Neuronal stem cell (in vitro differentiated cells): ENCODE results near the gene RUFY2.
"Not testable (repeated sequence)": the region's sequence is repeated elsewhere in the genome, so short reads cannot be mapped to it uniquely, and the experiment has no call there.

Source experiments
- DNase-seq: peaks from one replicate; pipeline ENCODE4 v3.0.0-alpha.2; 2013; ENCODE audit warnings: low spot score
- H2AFZ ChIP-seq: one replicate; pipeline ENCODE4 v1.6.1; 2013; ENCODE audit warnings: mild to moderate bottlenecking, low read length, inconsistent platforms
- H2AK5ac ChIP-seq: 2 replicates; pipeline ENCODE4 v1.6.1; 2013; ENCODE audit warnings: low read depth, mild to moderate bottlenecking, inconsistent platforms, low read length, moderate library complexity, mixed read lengths
- H2BK120ac ChIP-seq: 2 replicates; pipeline ENCODE4 v1.6.1; 2013; ENCODE audit warnings: low read depth, mild to moderate bottlenecking, inconsistent platforms, low read length, moderate library complexity, mixed read lengths
- H2BK12ac ChIP-seq: one replicate; pipeline ENCODE4 v1.6.1; 2013; ENCODE audit warnings: low read length, inconsistent platforms
- H2BK15ac ChIP-seq: 2 replicates; pipeline ENCODE4 v1.6.1; 2013; ENCODE audit warnings: mild to moderate bottlenecking, low read length, inconsistent platforms, mixed read lengths
- H2BK5ac ChIP-seq: one replicate; pipeline ENCODE4 v1.6.1; 2013; ENCODE audit warnings: inconsistent platforms, mild to moderate bottlenecking, low read length, moderate library complexity
- H3K14ac ChIP-seq: one replicate; pipeline ENCODE4 v1.6.1; 2013; ENCODE audit warnings: low read length, inconsistent platforms
- H3K18ac ChIP-seq: 2 replicates; pipeline ENCODE4 v1.6.1; 2013; ENCODE audit warnings: low read length, inconsistent platforms
- H3K23ac ChIP-seq: 2 replicates; pipeline ENCODE4 v1.6.1; 2013; ENCODE audit warnings: low read depth, mild to moderate bottlenecking, mixed read lengths, low read length, inconsistent platforms; ENCODE audit not compliant: poor library complexity
- H3K27ac ChIP-seq: replicated peaks from 3 replicates; pipeline ENCODE4 v1.5.1; 2013; ENCODE audit warnings: low read length, inconsistent platforms
- H3K27me3 ChIP-seq, 3 experiments: 2 replicates each; pipeline ENCODE4 v1.6.1; 2013; ENCODE audit warnings: low read length in 3 of 3, mild to moderate bottlenecking in 2 of 3, inconsistent platforms in 1 of 3, low read depth in 1 of 3, mixed read lengths in 1 of 3, moderate library complexity in 1 of 3; ENCODE audit not compliant: control insufficient read depth in 3 of 3, insufficient read depth in 3 of 3
- H3K36me3 ChIP-seq, 2 donors: replicated peaks in 1 of 2; 2 replicates each; pipeline ENCODE4 v1.6.1; 2013; ENCODE audit warnings: low read length in 2 of 2; ENCODE audit not compliant: control insufficient read depth in 2 of 2, insufficient read depth in 2 of 2
- H3K4ac ChIP-seq: 2 replicates; pipeline ENCODE4 v1.6.1; 2013; ENCODE audit warnings: inconsistent platforms, mild to moderate bottlenecking, low read length, moderate library complexity
- H3K4me1 ChIP-seq, 2 donors: 1 replicate in 1 of 2; 2 replicates in 1 of 2; pipeline ENCODE4 v1.6.1; 2013; ENCODE audit warnings: low read length in 2 of 2, low read depth in 1 of 2; ENCODE audit not compliant: control insufficient read depth in 2 of 2, insufficient read depth in 1 of 2
- H3K4me2 ChIP-seq: one replicate; pipeline ENCODE4 v1.6.1; 2013; ENCODE audit warnings: mild to moderate bottlenecking, low read length, inconsistent platforms; ENCODE audit not compliant: insufficient read depth, poor library complexity, severe bottlenecking
- H3K4me3 ChIP-seq, 2 donors: 2 replicates each; pipeline ENCODE4 v1.5.1; 2013; ENCODE audit warnings: low read length in 2 of 2, mild to moderate bottlenecking in 2 of 2, inconsistent platforms in 1 of 2, moderate library complexity in 1 of 2
- H3K79me1 ChIP-seq: one replicate; pipeline ENCODE4 v1.6.1; 2013; ENCODE audit warnings: low read depth, mild to moderate bottlenecking, inconsistent platforms, low read length, moderate library complexity
- H3K9ac ChIP-seq: one replicate; pipeline ENCODE4 v1.6.1; 2013; ENCODE audit warnings: mild to moderate bottlenecking, low read depth, low read length, inconsistent platforms; ENCODE audit not compliant: poor library complexity
- H3K9me3 ChIP-seq, 2 donors: replicated peaks in 1 of 2; 2 replicates each; pipeline versions ENCODE3 to v1.6.1; 2013; ENCODE audit warnings: low read length in 2 of 2, mild to moderate bottlenecking in 2 of 2, inconsistent platforms in 1 of 2, low read depth in 1 of 2, mixed read lengths in 1 of 2, moderate library complexity in 1 of 2; ENCODE audit not compliant: control insufficient read depth in 2 of 2, insufficient read depth in 1 of 2
- H4K8ac ChIP-seq: one replicate; pipeline ENCODE4 v1.6.1; 2013; ENCODE audit warnings: low read depth, mild to moderate bottlenecking, inconsistent platforms, low read length, moderate library complexity
- H4K91ac ChIP-seq: one replicate; pipeline ENCODE4 v1.6.1; 2013; ENCODE audit warnings: low read length, low read depth, mild to moderate bottlenecking, inconsistent platforms; ENCODE audit not compliant: poor library complexity
- WGBS, 2 donors: extraction: QIAGEN DNeasy Blood & Tissue Kit; methylation state at CpG; one replicate each; pipeline ENCODE4 v1.1.7; 2013; ENCODE audit warnings: missing lambda C conversion rate in 2 of 2, mixed read lengths in 1 of 2; ENCODE audit not compliant: insufficient read length in 2 of 2, insufficient replicate concordance in 1 of 2; ENCODE audit errors: extremely low coverage in 2 of 2; 5-methylcytosine and 5-hydroxymethylcytosine counted together

The RUFY2 gene

GRCh38 chr10:68329506-68329861 lies 77.6 kb downstream of the RUFY2 start:
- Histone ChIP-seq H3K4me3 (no peak overlapping the region), H3K9me3 (no peaks in the 10 kb centered on the region), H2BK120ac (no peak overlapping the region), H3K36me3 (peaks cover 0 to 15% of the 10 kb centered on the region in 2 donors), H2BK15ac (no peak overlapping the region), H4K91ac (no peak overlapping the region), H3K18ac (no peak overlapping the region), H3K9ac (no peak overlapping the region), H3K27ac (peak overlapping the region; percentile 20), H3K79me1 (no peaks in the 10 kb centered on the region), H3K4me1 (peaks cover 4 to 16% of the 10 kb centered on the region in 2 donors), H2AK5ac (no peak overlapping the region), H3K27me3 (no peaks in the 10 kb centered on the region), H2BK12ac (no peak overlapping the region), H3K14ac (no peak overlapping the region), H3K4me2 (no peak overlapping the region), H2BK5ac (no peak overlapping the region), H3K4ac (no peak overlapping the region), H2AFZ (no peak overlapping the region), H4K8ac (no peak overlapping the region), H3K23ac (no peak overlapping the region)
- no CpG with 5 or more reads among the region's 1 CpG for WGBS, 2 donors
- no peak for DNase-seq

- H2BK15ac ChIP-seq: no peak overlapping the region
- no peak overlapping the region for H4K8ac ChIP-seq
- no peak overlapping the region for H2AK5ac ChIP-seq
- no peak overlapping the region for H4K91ac ChIP-seq
- WGBS, 2 donors: no CpG with 5 or more reads among the region's 4 CpGs
- H3K79me1 ChIP-seq: no peaks in the 10 kb centered on the region
- no peaks in the 10 kb centered on the region for H3K9me3 ChIP-seq
- no peak overlapping the region for H3K14ac ChIP-seq
- no peak overlapping the region for H2BK12ac ChIP-seq
- H3K27ac ChIP-seq: peak overlapping the region; percentile 1
- H2AFZ ChIP-seq: peak overlapping the region; percentile 83
- H3K4me2 ChIP-seq: no peak overlapping the region
- no peak overlapping the region for H2BK120ac ChIP-seq
- H3K36me3 ChIP-seq: peaks cover 0 to 2% of the 10 kb centered on the region in 2 donors
- no peak overlapping the region for H3K4ac ChIP-seq
- H3K23ac ChIP-seq: no peak overlapping the region
- H3K27me3 ChIP-seq: no peaks in the 10 kb centered on the region
- H3K4me3 ChIP-seq: no peak overlapping the region
- H2BK5ac ChIP-seq: no peak overlapping the region
- no peak overlapping the region for H3K18ac ChIP-seq
- H3K9ac ChIP-seq: no peak overlapping the region
- no peak for DNase-seq
- H3K4me1 ChIP-seq: peaks cover 4 to 13% of the 10 kb centered on the region in 2 donors
Measured at GRCh38 chr10:68327889-68328786, 78.9 kb downstream of the RUFY2 start.

- not testable (repeated sequence) for H2BK15ac ChIP-seq, H4K8ac ChIP-seq, H3K18ac ChIP-seq, H2AFZ ChIP-seq, H3K4me2 ChIP-seq, H3K23ac ChIP-seq, H2BK12ac ChIP-seq, H2BK120ac ChIP-seq, H2BK5ac ChIP-seq, H3K14ac ChIP-seq, H3K9ac ChIP-seq, H3K36me3 ChIP-seq, H3K79me1 ChIP-seq, H3K27me3 ChIP-seq, H3K4ac ChIP-seq, H3K4me3 ChIP-seq, H3K27ac ChIP-seq, H3K9me3 ChIP-seq, H4K91ac ChIP-seq, H2AK5ac ChIP-seq, DNase-seq
- no CpG with 5 or more reads among the region's 4 CpGs for WGBS, 2 donors
- H3K4me1 ChIP-seq: peaks cover 0 to 11% of the 10 kb centered on the region in 2 donors
Measured at GRCh38 chr10:68324396-68324795, 82.7 kb downstream of the RUFY2 start.

DNA sequence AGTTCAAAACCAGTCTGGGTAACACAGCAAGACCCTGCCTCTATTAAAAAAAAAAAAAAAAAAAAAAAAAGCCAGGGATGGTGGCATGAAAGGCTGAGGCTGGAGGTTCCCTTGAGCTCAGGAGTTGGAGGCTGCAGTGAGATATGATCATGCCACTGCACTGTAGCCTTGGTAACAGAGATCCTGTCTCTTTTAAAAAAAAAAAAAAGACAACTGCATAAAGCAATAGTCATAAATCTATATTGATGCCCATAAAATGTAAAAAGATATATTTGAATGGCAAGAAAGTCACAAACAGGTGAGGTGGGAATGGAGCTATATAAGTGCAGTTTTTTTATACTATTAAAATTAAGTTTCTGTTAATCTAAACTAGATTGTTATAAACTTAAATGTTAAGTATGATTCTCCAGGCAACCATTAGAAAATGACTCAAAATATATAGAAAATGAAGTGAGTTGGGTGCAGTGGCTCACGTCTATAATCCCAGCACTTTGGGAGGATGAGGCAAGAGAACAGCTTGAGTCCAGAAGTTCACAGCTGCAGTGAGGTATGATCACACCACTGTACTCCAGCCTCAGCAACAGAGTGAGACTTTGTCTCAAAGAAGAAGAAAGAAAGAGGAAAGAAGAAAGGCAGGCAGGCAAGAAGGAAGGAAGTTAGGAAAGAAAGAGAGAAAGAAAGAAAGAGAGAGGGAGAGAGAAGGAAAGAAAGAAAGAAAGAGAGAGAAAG lies 88.6 kb downstream of the RUFY2 start:
- WGBS, 2 donors: no CpG with 5 or more reads among the region's 1 CpG
- DNase-seq: no peak
- Histone ChIP-seq H3K9me3 (peaks cover 4 to 10% of the 10 kb centered on the region in 2 donors), H3K79me1 (no peaks in the 10 kb centered on the region), H3K9ac (no peak overlapping the region), H3K27me3 (no peaks in the 10 kb centered on the region), H3K14ac (no peak overlapping the region), H3K4me3 (no peak overlapping the region), H3K18ac (no peak overlapping the region), H4K8ac (no peak overlapping the region), H3K4me2 (no peak overlapping the region), H2BK12ac (no peak overlapping the region), H4K91ac (no peak overlapping the region), H3K23ac (no peak overlapping the region), H3K36me3 (no peaks in the 10 kb centered on the region), H2AK5ac (no peak overlapping the region), H3K4me1 (no peaks in the 10 kb centered on the region), H2AFZ (no peak overlapping the region), H2BK120ac (no peak overlapping the region), H2BK15ac (no peak overlapping the region), H2BK5ac (no peak overlapping the region), H3K4ac (no peak overlapping the region), H3K27ac (no peak overlapping the region)
